Nucleus accumbens (tissue), 56 donors: ENCODE data around the gene MZF1.

Experiments used
- DNase-seq, 56 donors: peaks; one replicate each; lab custom pipeline; 2025; lab: John Stamatoyannopoulos, UW

MZF1 gene

DNA sequence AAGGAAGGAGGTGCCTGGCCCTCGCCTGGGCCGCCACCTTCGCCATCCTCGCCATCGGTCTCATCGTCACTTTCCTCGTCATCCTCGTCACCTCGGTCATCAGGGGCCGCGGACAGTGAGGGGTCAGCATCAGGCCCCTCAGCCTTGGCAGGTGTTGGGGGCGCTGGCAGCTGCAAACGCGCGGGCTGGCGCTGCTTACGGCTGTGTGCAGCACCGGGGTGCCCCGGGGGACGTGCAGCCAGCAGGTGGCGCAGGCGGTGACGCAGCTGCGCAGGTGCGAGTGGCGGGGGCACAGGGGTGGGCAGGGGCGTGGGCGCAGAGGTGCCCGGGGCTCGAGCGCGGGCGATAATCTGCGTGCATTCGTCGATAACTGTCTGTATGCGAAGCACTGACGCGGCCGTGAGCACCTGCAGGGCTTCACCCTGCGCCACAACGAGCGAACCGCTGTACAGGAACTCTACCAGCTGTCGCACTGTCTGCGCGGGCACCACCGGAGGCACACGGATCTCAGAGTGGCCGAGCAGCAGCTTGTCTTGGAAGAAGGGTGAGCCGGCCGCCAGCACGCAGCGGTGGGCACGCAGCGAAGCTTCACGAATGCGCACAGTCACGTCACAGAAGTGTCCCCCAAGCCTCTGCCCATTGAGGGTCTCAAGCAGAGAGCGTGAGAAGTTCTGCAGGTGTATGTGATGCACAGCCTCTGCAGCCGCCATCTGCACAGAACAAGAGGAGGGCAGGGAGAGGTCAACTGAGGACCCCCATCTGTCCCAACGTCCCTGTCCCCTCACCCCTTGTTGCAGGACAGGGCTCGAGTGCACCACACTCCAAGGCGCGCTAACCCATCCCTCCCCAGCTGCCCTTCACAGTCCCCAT lies 55.9 kb downstream of the MZF1 start:
- no peak for DNase-seq

GRCh38 chr19:58516246-58516836 lies 56.8 kb downstream of the MZF1 start:
- no peak for DNase-seq

DNA sequence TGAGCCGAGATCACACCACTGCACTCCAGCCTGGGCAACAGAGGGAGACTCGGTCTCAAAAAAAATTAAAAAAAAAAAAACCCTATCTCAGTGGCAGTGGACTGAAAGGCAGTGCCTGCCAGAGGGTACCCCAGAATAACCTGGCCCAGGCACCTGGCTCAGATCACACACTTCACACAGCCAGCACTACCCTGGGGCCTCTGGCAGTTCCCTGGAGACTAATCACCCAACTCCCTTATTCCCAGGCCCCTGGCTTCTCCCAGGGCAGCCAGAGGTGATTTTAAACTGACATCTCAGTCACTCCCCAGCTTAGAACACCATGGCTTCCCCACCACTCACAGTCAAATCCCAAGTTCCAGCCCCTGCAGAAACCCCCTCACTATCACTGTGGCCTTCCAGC lies 57.9 kb downstream of the MZF1 start:
- DNase-seq: no peak

GRCh38 chr19:58514564-58515022 lies 58.5 kb downstream of the MZF1 start:
- DNase-seq: no peak

DNA sequence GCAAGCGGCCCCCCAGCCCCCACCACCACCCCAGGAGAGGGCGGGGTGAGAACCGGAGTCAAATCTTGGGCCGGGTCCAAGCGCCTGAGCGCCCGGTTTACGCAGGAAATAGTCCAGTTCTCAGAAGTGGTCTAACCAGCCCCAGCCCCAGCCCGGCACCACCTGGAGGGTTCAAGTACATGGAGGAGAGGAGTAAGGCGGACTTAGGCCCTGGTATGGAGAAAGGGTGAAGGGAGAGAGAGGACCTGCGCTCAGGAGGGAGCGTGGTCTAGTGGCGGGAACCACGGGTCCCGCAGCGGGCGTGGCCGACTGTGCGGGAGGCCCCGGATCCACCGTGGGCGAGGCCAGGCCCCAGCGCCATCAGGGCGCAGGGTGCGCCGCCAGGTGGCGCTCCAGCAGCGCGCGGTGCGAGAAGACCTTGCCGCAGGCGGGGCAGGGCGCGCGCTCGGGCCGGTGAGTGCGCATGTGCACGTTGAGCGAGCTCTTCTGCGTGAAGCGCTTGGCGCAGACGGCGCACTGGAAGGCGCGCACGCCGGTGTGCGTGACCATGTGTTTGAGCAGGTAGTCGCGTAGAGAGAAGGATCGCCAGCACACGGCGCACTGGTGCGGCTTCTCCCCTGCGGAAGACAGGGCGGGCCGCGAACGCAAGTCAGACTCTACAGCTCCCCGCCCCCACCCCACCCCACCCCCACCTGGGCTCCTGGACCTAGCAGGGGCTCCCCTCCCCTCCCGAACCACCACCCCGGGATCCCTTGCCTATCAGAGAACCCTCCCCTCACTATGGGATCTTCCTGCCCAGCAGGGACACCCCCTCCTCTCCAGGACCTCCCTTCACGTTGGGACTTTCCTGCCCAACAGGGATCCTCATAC lies 59.2 kb downstream of the MZF1 start:
- peak in 54 of 56 donors; percentile 21 to 93 (median 73) for DNase-seq

- no peak for DNase-seq
Measured at GRCh38 chr19:58513213-58513693, 59.9 kb downstream of the MZF1 start.
